ENCODE measurements around the gene TMEM132E. TPM values are rescaled to one million over a fixed set of nuclear protein-coding genes. Genes with fewer than 3 reads are reported as not detected.

TMEM132E gene
- total and polyA plus RNA-seq, 10 of the 15 experiments (the other 5 are each of a cell fraction or from before 2014, with no cell fraction given), result not detected

- no peak for TF ChIP-seq SMAD5 (IDR thresholded peaks at IDR 0.05; ENCODE audit: low read depth)
These were observed 65.7 kb downstream of the TMEM132E start (continued) for GRCh38 chr17:34644941-34645550.

- POLR2A ChIA-PET, result no interaction called here
These were observed 66.2 kb downstream of the TMEM132E start for GRCh38 chr17:34645594-34645993.

More at GRCh38 chr17:34645594-34645993, 66.2 kb downstream of the TMEM132E start:
- H3K9me3 ChIP-seq (replicated peaks; ENCODE audit: control insufficient read depth, insufficient read depth, low read length), result no peaks in the 10 kb centered on the region
- no peak overlapping the region for H3K4me2 ChIP-seq (ENCODE audit: control insufficient read depth, insufficient read depth)
- no peak overlapping the region for H3K4me3 ChIP-seq
- ATAC-seq (no peak), DNase-seq (ENCODE audit: low read depth, low spot score) (no peak), FAIRE-seq (no peak)
- WGBS (ENCODE audit: insufficient coverage, insufficient replicate concordance, low lambda C conversion rate, missing lambda C conversion rate), result 0% methylated on average over 3 of the region's 3 CpGs
- ChIA-PET CTCF (no interaction called here), RAD21 (ENCODE audit: unreplicated experiment) (no interaction called here), SMC1A (ENCODE audit: uncharacterized antibody, unreplicated experiment) (no interaction called here)
- TF ChIP-seq SMAD5 (IDR thresholded peaks at IDR 0.05; ENCODE audit: low read depth), result no peak
- no peak for TF ChIP-seq BMI1 (IDR thresholded peaks at IDR 0.05; ENCODE audit: borderline replicate concordance)
- TF ChIP-seq NFYA (IDR thresholded peaks at IDR 0.05; ENCODE audit: borderline replicate concordance, low read depth, low read length), result no peak
- no peak for TF ChIP-seq SREBF2 (IDR thresholded peaks at IDR 0.05; ENCODE audit: low read length)
- TF ChIP-seq SKIL (IDR thresholded peaks at IDR 0.05; ENCODE audit: low read depth, poor library complexity, severe bottlenecking), result no peak
- TF ChIP-seq RFX5 (IDR thresholded peaks at IDR 0.05; ENCODE audit: low read depth, low read length), result no peak
- no peak for TF ChIP-seq ZNF384 (IDR thresholded peaks at IDR 0.05; ENCODE audit: borderline replicate concordance, low read depth, low read length)
- TF ChIP-seq YY1 (IDR thresholded peaks at IDR 0.05; ENCODE audit: low read depth, low read length), result no peak
- TF ChIP-seq NR2C2 (IDR thresholded peaks at IDR 0.05; ENCODE audit: borderline replicate concordance, control insufficient read depth, insufficient read length, low read depth), result no peak
- TF ChIP-seq SRF (IDR thresholded peaks at IDR 0.05; ENCODE audit: low read depth in 2 of 2, low read length in 2 of 2), result no peak
- no peak overlapping the region for H3K9ac ChIP-seq (ENCODE audit: control insufficient read depth, insufficient read depth, low read length)
- BruUV-seq (replicated peaks), result no TSS peak
- no peaks in the 10 kb centered on the region for H3K36me3 ChIP-seq (ENCODE audit: control insufficient read depth in 2 of 2, insufficient read depth in 2 of 2, low read length in 1 of 2)
- no peak overlapping the region for H3K27ac ChIP-seq (ENCODE audit: control insufficient read depth, insufficient read depth)
- intact Hi-C loops (cut with micrococcal nuclease; ENCODE audit: unreplicated experiment) (no loop called here), in situ Hi-C loops (cut with MboI) (no loop called here)
- H3K79me2 ChIP-seq (ENCODE audit: control insufficient read depth, insufficient read depth, low read length), result no peaks in the 10 kb centered on the region
- no peaks in the 10 kb centered on the region for H3K4me1 ChIP-seq (ENCODE audit: control insufficient read depth, insufficient read depth, low read length)
- peaks cover 3% of the 10 kb centered on the region in 2 experiments; a peak in 2 of 4 replicates for H3K27me3 ChIP-seq (replicated peaks in 1 of 2; ENCODE audit: control insufficient read depth in 2 of 2, insufficient read depth in 2 of 2, low read length in 1 of 2)
- H2AFZ ChIP-seq (ENCODE audit: control insufficient read depth, low read depth, low read length), result no peak overlapping the region
- no peaks in the 10 kb centered on the region for H4K20me1 ChIP-seq (ENCODE audit: control insufficient read depth, insufficient read depth)

Data from GM12878 (cell line).